ENCODE measurements around the gene UBE2L3. TPM values are rescaled to one million over a fixed set of nuclear protein-coding genes. Genes with fewer than 3 reads are reported as not detected.
A peak's percentile ranks its signal among the peaks of the same experiment; 100 is the strongest.
"Not testable (repeated sequence)": the region's sequence is repeated elsewhere in the genome, so short reads cannot be mapped to it uniquely, and the experiment has no call there.

The UBE2L3 gene
- 62.9 and 69.3 TPM in 2 replicates for total RNA-seq (2014; rRNA removed; shearing (Covaris generic))

- peak; percentile 86 for DNase-seq (ENCODE audit: low read depth)
Observed at GRCh38 chr22:21567456-21568346, at the start of gene UBE2L3. Gene UBE2L3 (plus strand): TSS chr22:21567714. CDS start chr22:21567745, 31 bp downstream.

GRCh38 chr22:21526705-21527500, 40.6 kb upstream of the UBE2L3 start:
- DNase-seq (ENCODE audit: low read depth), result not testable (repeated sequence)

GRCh38 chr22:21531525-21531924, 36.0 kb upstream of the UBE2L3 start:
- not testable (repeated sequence) for DNase-seq (ENCODE audit: low read depth)

GRCh38 chr22:21532863-21533648, 34.5 kb upstream of the UBE2L3 start:
- DNase-seq (ENCODE audit: low read depth), result not testable (repeated sequence)

- DNase-seq (ENCODE audit: low read depth), result not testable (repeated sequence)
Observed at GRCh38 chr22:21539862-21540261, 27.7 kb upstream of the UBE2L3 start.

GRCh38 chr22:21544432-21545322, 22.8 kb upstream of the UBE2L3 start:
- DNase-seq (ENCODE audit: low read depth), result not testable (repeated sequence)

GRCh38 chr22:21549558-21549957, 18.0 kb upstream of the UBE2L3 start:
- DNase-seq (ENCODE audit: low read depth), result not testable (repeated sequence)

GRCh38 chr22:21550008-21550677, 17.4 kb upstream of the UBE2L3 start:
- not testable (repeated sequence) for DNase-seq (ENCODE audit: low read depth)

- not testable (repeated sequence) for DNase-seq (ENCODE audit: low read depth)
Observed at GRCh38 chr22:21550678-21551047, 16.9 kb upstream of the UBE2L3 start.

- not testable (repeated sequence) for DNase-seq (ENCODE audit: low read depth)
Observed at GRCh38 chr22:21551361-21551760, 16.2 kb upstream of the UBE2L3 start, which contains the start of gene RIMBP3C. Gene RIMBP3C (minus strand): TSS chr22:21551461. CDS start chr22:21550976, 485 bp downstream.

- not testable (repeated sequence) for DNase-seq (ENCODE audit: low read depth)
Observed at GRCh38 chr22:21559345-21560125, 8.0 kb upstream of the UBE2L3 start.

GRCh38 chr22:21560657-21561056, 6.9 kb upstream of the UBE2L3 start:
- not testable (repeated sequence) for DNase-seq (ENCODE audit: low read depth)

- DNase-seq (ENCODE audit: low read depth), result no peak
Observed at GRCh38 chr22:21563912-21564311, 3.6 kb upstream of the UBE2L3 start.

GRCh38 chr22:21564411-21564810, 3.1 kb upstream of the UBE2L3 start:
- DNase-seq (ENCODE audit: low read depth), result no peak

GRCh38 chr22:21568347-21569075, 997 bp downstream of the UBE2L3 start:
- peak; percentile 41 for DNase-seq (ENCODE audit: low read depth)

GRCh38 chr22:21569076-21569427, 1.5 kb downstream of the UBE2L3 start:
- DNase-seq (ENCODE audit: low read depth), result not testable (repeated sequence)

GRCh38 chr22:21569459-21570170, 2.1 kb downstream of the UBE2L3 start:
- DNase-seq (ENCODE audit: low read depth), result no peak

GRCh38 chr22:21570398-21570797, 2.9 kb downstream of the UBE2L3 start:
- DNase-seq (ENCODE audit: low read depth), result no peak

Measured in Daoy (cell line).